MCF 10A (cell line): ENCODE measurements around the gene GGTLC2. TPM values are rescaled to one million over a fixed set of nuclear protein-coding genes. Genes with fewer than 3 reads are reported as not detected.
A peak's percentile ranks its signal among the peaks of the same experiment; 100 is the strongest.
"Not testable (repeated sequence)": the region's sequence is repeated elsewhere in the genome, so short reads cannot be mapped to it uniquely, and the experiment has no call there.

Experiments used
- BruUV-seq: library from RNA; stranded (reverse); fragments of 400-500 nt; replicated peaks from 2 replicates; lab custom pipeline; 2021; lab: Mats Ljungman, UMichigan
- CTCF ChIA-PET: fragments of 300-600 bp; sonication (Branson Sonifier 250); formaldehyde crosslinking; extraction: SDS; loops from one replicate; lab custom pipeline; 2021; ENCODE audit warnings: antibody characterized with exemption, inconsistent platforms; lab: Yijun Ruan, JAX
- POLR2A ChIA-PET: fragments of 300-600, 350-650 bp; sonication (Branson Sonifier 250); formaldehyde crosslinking; extraction: SDS; loops from one replicate; lab custom pipeline; 2020; ENCODE audit warnings: antibody characterized with exemption, inconsistent platforms; lab: Yijun Ruan, JAX
- DNase-seq: peaks from one replicate; pipeline ENCODE4 v3.0.0-alpha.2; 2018; ENCODE audit not compliant: unreplicated experiment
- H3K27ac Mint-ChIP-seq: one replicate; pipeline ENCODE4 v1.8.0; 2022; ENCODE audit warnings: mild to moderate bottlenecking, low read depth, mixed read lengths; ENCODE audit not compliant: unreplicated experiment
- H3K27me3 Mint-ChIP-seq: one replicate; pipeline ENCODE4 v1.8.0; 2022; ENCODE audit warnings: mixed read lengths; ENCODE audit not compliant: insufficient read depth, unreplicated experiment
- H3K36me3 Mint-ChIP-seq: one replicate; pipeline ENCODE4 v1.8.0; 2022; ENCODE audit warnings: mild to moderate bottlenecking, moderate library complexity, mixed read lengths; ENCODE audit not compliant: insufficient read depth, unreplicated experiment
- H3K4me1 Mint-ChIP-seq: one replicate; pipeline ENCODE4 v1.8.0; 2022; ENCODE audit warnings: mixed read lengths; ENCODE audit not compliant: insufficient read depth, unreplicated experiment
- H3K4me3 Mint-ChIP-seq: one replicate; pipeline ENCODE4 v1.8.0; 2022; ENCODE audit warnings: mild to moderate bottlenecking, moderate library complexity, mixed read lengths; ENCODE audit not compliant: unreplicated experiment
- H3K9me3 Mint-ChIP-seq: one replicate; pipeline ENCODE4 v1.8.0; 2022; ENCODE audit warnings: mixed read lengths; ENCODE audit not compliant: unreplicated experiment
- intact Hi-C: fragments of 100-400 bp; cut with micrococcal nuclease; formaldehyde crosslinking; loops from 2 replicates; pipeline ENCODE4 v1.14.1; 2022
- total RNA-seq: library from RNA; stranded (reverse); gene quantifications from 2 replicates; pipeline ENCODE4 v1.2.3, GENCODE V29; 2022
- TF ChIP-seq, protein P1 (sequence below): fragments of 200-600 bp; IDR thresholded peaks from one replicate; pipeline ENCODE4 v1.8.0; 2022; ENCODE audit warnings: antibody characterized with exemption, mild to moderate bottlenecking; ENCODE audit not compliant: unreplicated experiment

The GGTLC2 gene
- total RNA-seq, 1 experiment from 2014 or later, result not detected

DNA sequence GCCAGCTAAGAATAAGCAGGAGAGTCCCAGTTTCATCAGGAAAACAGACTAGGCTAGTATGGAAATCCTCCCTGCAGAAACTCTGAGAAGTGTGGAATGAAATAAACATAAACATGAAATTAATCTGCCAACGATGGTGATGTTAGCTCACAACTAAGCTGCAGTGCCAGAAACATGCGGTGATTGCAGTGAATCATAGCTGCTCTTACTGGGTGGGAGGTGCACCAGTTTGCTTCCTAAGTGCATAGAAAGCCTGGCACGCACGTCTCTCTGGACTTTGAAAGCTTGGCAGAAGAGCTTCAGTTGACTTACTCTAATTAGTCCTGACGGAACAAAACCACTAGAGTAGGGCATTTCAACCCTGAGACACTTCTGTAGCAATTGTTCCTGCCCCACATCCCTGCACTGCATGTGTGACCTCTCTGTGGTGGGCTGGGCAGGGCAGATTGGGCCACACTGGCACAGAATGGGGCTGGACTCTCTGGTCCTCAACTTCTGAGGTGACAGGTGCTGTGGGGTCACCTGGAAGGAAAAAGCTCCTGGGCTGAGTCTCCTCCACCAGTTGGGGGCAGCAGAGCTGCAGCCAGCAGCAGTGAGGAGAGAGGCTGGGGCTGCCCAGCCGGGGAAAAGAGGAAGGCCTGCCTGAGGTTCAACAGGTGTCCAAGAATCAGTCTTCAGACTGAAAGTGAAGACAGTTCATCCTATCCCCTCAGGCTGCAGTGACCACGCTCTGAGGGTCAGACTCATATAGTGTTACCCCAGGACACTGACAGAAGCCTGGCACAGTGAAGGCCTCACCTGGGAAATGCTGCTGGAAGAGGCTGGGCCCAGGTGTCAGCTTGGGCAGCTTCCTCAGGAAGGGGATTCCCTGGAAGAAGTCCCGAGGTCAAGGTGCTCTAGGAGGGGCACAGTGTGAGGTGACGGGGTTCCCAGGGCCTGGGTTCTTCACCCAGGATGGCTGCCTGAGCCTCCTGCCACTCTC lies 40.5 kb downstream of the GGTLC2 start:
- H3K27me3 Mint-ChIP-seq, result peaks cover 14% of the 10 kb centered on the region
- H3K9me3 Mint-ChIP-seq, result no peaks in the 10 kb centered on the region
- intact Hi-C loops, result loop anchor here (5.0 kb wide), 1 partner anchor 98 kb away; no protein-coding TSS in a partner anchor
- no peak overlapping the region for H3K4me3 Mint-ChIP-seq
- peaks cover 5% of the 10 kb centered on the region for H3K4me1 Mint-ChIP-seq
- ChIA-PET POLR2A (interaction anchor here (0.6 to 2.1 kb wide), 3 partner anchors 17 to 259 kb away, joined by 3 to 5 read pairs (median 3); no protein-coding TSS in a partner anchor), CTCF (interaction anchor here (0.6 to 3.7 kb wide), 27 partner anchors 9 to 1177 kb away, joined by 3 to 21 read pairs (median 4); no protein-coding TSS in a partner anchor)
- H3K36me3 Mint-ChIP-seq, result no peaks in the 10 kb centered on the region
- peak; percentile 67 for DNase-seq
- TF ChIP-seq, protein P1, sequence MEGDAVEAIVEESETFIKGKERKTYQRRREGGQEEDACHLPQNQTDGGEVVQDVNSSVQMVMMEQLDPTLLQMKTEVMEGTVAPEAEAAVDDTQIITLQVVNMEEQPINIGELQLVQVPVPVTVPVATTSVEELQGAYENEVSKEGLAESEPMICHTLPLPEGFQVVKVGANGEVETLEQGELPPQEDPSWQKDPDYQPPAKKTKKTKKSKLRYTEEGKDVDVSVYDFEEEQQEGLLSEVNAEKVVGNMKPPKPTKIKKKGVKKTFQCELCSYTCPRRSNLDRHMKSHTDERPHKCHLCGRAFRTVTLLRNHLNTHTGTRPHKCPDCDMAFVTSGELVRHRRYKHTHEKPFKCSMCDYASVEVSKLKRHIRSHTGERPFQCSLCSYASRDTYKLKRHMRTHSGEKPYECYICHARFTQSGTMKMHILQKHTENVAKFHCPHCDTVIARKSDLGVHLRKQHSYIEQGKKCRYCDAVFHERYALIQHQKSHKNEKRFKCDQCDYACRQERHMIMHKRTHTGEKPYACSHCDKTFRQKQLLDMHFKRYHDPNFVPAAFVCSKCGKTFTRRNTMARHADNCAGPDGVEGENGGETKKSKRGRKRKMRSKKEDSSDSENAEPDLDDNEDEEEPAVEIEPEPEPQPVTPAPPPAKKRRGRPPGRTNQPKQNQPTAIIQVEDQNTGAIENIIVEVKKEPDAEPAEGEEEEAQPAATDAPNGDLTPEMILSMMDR, result peak; percentile 45
- no TSS peak for BruUV-seq
- no peak overlapping the region for H3K27ac Mint-ChIP-seq

DNA sequence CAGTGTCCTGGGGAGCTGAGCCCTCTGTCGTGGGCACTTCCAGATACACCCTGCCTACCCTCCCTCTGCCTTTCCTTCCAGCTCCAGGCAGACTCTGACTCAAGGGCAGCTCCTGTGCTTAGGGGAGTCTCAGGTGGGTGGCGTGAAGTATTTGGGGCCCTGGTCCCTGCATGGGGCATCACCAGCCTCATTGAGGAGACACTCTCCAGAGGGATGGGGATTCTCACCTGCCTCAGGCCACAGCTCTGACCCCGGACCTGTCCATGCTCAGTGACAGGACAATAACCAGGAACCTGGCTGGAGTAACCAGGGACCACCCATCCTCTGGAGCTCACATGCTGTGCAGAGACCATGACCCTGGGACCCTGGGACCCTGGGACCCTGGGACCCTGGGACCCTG lies 41.2 kb downstream of the GGTLC2 start:
- no peaks in the 10 kb centered on the region for H3K9me3 Mint-ChIP-seq
- intact Hi-C loops, result loop anchor here (5.0 kb wide), 1 partner anchor 98 kb away; no protein-coding TSS in a partner anchor
- no TSS peak for BruUV-seq
- DNase-seq, result no peak
- peaks cover 5% of the 10 kb centered on the region for H3K4me1 Mint-ChIP-seq
- CTCF ChIA-PET, result interaction anchor here (0.7 to 3.7 kb wide), 16 partner anchors 12 to 269 kb away, joined by 3 to 21 read pairs (median 6); no protein-coding TSS in a partner anchor
- H3K4me3 Mint-ChIP-seq, result no peak overlapping the region
- H3K27ac Mint-ChIP-seq, result no peak overlapping the region
- TF ChIP-seq, protein P1, result no peak
- POLR2A ChIA-PET, result interaction anchor here (2.1 kb wide), 1 partner anchor 17 kb away, joined by 5 read pairs; no protein-coding TSS in a partner anchor
- no peaks in the 10 kb centered on the region for H3K36me3 Mint-ChIP-seq
- H3K27me3 Mint-ChIP-seq, result peaks cover 8% of the 10 kb centered on the region

GRCh38 chr22:22686202-22687115 lies 42.0 kb downstream of the GGTLC2 start:
- POLR2A ChIA-PET, result interaction anchor here (2.1 kb wide), 1 partner anchor 16 kb away, joined by 5 read pairs; no protein-coding TSS in a partner anchor
- not testable (repeated sequence) for H3K9me3 Mint-ChIP-seq, BruUV-seq, H3K27me3 Mint-ChIP-seq, H3K4me1 Mint-ChIP-seq, H3K4me3 Mint-ChIP-seq, H3K27ac Mint-ChIP-seq, H3K36me3 Mint-ChIP-seq, DNase-seq
- intact Hi-C loops, result loop anchor here (5.0 kb wide), 1 partner anchor 99 kb away; no protein-coding TSS in a partner anchor
- CTCF ChIA-PET, result interaction anchor here (0.6 to 3.7 kb wide), 17 partner anchors 9 to 146 kb away, joined by 3 to 21 read pairs (median 5); no protein-coding TSS in a partner anchor
